Right hindlimb (tissue), 1 donor: ENCODE results near the gene DOLK.

Experiments
- DNase-seq: peaks from one replicate; pipeline ENCODE4 v3.0.0-alpha.2; 2018

The DOLK gene

DNA sequence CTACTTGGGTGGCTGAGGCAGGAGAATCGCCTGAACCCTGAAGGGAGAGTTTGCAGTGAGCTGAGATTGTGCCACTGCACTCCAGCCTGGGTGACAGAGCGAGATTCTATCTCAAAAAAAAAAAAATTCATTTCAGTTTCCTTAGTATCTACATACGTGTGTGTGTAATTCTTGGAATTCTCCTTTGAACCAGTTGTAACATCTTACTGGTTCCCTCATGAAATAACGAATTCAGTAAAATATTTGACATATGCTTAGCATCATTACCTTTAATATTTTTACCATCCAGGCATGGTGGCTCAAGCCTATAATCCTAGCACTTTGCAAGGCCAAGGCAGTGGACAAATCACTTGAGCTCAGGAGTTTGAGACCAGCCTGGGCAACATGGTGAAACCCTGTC lies 17.8 kb downstream of the DOLK start:
- DNase-seq, result no peak

DNA sequence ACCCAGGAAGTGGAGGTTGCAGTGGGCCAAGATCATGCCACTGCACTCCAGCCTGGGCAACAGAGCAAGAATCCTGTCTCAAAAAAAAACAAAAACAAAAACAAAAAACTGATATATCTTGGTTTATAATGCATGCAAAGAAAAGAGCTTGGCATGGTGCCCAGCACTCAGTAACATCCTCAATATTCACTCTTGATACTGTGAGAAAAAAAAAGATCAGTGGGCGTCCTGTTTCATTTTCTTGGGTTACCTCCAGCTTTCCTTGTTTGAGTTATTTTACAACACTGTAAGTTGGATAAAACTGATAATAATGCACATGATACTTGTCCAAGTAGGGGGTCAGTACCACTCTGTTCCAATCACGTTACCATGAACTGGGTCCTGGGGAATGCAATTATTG lies 18.8 kb downstream of the DOLK start:
- DNase-seq, result no peak

DNA sequence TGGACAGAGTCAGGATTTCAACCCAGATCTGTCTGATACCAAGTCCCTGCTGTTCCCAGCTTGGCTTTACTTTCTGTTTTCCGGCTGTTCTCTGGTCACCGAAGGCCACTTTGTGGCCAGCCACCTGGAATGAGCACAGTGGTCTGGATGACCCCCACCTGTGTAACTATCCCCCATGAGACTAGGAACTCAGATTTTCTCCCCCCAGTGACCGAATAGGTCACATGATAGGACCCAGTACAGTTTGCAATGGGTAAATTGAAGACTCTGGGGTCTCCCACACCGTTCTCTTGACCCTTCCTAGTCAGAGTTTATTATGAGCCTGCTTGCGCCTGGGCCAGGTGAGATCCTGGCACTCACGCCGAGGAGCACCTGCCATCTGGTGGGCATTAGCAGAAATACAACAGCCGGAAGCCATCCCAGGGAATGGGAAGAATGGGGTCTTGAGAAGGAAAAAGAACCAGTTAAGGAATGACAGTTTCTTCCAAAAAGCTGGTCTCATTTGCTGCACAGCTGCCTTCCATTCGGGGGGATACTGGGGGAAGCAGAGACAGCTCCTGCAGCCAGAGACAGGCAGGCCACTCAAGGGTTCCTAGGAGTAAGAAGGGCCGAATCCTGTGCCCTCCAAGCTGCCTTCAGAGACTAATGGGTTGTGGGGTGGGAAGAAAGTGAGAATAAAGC lies 19.5 kb downstream of the DOLK start:
- DNase-seq, result peak; percentile 57

DNA sequence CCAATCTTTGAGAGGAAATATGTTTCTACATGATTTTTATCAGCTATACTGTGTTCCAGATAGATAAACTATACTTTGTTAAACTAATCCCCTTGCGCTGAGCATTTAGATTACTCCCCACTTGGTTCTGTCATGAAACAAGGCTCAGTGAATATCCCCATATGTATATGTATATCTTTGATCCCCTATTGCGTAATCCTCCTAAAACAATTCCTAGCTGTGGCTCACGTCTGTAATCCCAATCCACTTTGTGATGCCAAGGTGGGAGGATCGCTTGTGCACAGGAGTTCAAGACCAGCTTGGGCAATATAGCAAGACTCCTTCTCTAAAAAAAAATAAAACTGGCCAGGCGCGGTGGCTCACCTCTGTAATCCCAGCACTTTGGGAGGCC lies 23.9 kb downstream of the DOLK start:
- DNase-seq, result no peak

DNA sequence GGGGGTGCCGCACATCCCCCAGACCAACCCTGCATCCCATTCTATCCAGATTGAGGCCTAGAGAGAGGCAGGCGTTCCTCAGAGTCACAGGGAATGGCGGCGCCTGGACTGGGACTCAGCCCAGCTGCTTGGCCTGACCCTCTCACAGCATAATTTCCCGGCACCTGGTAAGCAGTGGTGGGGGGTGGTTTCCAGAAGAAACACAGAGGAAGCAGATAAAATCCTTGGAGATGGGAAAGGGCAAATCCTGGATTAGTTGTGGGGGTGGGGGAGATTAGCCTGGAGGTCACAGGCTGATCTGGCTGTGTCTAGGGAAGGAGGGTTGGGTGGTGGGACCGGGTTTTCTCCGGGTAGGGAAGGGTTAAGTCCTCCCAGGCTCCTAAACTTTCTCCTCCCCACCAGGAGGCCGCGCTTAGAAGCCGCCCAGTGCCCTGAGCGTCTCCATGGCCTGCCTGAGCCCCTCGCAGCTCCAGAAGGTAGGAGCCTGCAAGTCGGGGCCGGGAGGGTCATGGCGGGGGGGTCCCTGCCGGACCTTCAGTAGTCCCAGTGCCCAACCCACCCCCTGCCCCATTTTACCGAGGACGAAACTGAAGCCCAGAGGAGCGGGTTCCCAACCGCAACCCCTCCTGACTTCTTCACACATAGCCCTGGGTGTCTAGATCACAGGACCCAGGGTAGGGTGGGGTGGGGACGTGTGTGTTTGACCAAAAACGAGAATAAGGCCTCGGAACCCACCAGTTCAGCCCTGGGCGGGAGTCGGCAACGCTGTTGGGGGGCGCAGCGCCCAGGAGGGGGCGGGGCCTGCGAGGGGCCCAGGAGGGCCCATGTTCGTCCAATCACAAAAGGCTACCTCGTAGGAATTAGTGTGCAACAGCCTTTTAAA lies 25.3 kb downstream of the DOLK start:
- DNase-seq, result peak; percentile 85

DNA sequence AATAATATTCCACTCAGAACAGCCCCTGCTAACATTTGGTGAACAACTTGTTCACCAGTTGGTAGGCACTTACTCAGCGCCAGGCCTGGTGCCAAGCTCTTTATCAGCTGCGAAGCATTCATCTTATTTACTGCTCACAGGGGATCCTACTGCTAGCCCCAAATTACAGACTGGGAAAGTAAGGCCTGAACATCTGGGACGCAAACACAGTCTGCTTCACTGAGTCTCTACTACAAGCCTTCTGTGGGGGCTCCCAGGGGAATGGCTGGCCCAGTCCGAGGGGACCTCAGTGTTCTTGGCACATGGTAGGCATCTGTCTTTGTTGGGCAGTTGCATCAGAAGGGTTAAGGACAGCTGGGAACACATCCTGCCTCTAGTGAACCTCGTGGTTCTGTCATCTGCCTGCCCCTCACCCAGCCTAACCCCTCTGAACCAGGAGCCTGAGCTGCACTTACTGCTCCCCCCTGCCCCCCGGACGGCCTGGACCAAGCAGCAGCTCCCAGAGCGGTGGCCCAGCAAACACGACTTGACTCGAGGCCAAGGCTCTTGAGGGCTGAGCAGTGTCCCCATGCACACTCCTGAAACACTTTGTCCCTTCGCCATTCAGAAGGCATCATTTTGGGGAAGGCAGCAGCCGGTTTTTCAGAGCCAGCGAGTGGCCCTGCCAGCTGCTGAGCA lies 26.9 kb downstream of the DOLK start, which contains the start of gene PHYHD1:
TSS of gene PHYHD1 (plus strand) at position 602 of the 678 bp plus-strand sequence. CDS start 1,342 bp downstream, outside the sequence.
- peak; percentile 52 for DNase-seq

DNA sequence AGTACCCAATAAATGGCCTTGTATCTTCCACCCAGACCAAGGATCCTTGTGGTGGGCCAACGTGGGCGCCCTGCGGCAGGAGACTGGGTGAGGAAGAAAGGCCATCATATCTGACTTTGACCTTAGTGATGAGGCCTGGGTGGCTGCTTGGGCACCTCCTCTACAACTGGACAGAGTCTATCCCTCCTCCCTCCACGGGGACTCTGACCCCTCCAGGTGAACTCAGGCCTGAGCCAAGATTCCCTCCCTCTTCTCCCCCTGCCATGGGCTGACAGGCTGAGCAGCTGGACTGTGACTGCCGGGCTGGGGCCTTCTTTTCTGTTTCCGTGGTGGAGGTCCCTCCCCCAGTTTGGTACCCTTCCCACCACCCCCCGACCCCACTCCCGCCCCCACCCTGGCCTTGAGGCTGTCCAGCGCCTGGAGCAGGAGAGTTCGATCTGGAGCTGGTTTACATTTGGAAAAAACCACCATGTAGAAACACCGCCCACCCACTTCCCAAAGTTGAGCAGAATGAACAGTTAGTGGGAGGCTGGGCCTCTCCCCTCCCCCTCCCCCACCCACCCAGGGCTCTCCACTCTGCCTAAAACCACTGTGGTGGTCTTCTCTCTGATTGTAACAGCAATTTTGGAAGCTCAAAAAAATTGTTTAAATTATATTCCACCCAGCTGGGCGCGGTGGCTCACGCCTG lies 27.9 kb downstream of the DOLK start:
- no peak for DNase-seq

DNA sequence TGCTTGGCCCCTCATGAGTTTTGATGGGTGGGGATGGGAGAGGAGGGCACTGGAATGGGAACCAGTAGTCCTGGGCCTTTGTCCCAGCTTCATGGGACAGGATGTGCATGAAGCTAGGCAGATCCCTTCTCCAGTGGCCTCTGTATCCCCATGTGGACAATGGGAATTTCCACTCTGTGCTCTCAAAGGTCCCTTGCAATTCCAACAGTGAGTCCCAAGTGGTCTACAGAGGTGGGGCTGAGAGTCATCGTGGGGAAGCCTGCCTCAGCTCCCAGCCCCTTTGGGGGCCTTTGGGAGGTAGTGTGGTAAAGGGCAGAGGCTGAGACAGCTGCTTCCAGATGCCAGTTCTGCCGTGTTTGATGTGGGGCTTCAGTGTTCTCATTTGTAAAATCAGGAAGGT lies 28.5 kb downstream of the DOLK start:
- no peak for DNase-seq

DNA sequence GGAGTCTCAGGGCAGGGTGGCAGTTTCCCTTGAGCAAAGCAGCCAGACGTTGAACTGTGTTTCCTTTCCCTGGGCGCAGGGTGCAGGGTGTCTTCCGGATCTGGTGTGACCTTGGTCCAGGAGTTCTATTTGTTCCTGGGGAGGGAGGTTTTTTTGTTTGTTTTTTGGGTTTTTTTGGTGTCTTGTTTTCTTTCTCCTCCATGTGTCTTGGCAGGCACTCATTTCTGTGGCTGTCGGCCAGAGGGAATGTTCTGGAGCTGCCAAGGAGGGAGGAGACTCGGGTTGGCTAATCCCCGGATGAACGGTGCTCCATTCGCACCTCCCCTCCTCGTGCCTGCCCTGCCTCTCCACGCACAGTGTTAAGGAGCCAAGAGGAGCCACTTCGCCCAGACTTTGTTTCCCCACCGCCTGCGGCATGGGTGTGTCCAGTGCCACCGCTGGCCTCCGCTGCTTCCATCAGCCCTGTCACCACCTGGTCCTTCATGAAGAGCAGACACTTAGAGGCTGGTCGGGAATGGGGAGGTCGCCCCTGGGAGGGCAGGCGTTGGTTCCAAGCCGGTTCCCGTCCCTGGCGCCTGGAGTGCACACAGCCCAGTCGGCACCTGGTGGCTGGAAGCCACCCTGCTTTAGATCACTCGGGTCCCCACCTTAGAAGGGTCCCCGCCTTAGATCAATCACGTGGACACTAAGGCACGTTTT lies 30.1 kb downstream of the DOLK start:
- DNase-seq, result peak; percentile 86

DNA sequence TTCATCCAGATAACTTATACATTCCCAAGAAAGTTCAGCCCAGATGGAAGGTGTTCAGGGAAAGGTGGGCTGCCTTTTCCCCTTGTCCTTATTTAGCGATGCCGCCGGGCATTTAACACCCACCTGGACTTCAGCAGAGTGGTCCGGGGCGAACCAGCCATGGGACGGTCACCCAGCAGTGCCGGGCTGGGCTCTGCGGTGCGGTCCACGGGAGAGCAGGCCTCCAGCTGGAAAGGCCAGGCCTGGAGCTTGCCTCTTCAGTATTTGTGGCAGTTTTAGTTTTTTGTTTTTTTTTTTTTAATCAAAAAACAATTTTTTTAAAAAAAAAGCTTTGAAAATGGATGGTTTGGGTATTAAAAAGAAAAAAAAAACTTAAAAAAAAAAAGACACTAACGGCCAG lies 30.7 kb downstream of the DOLK start:
- DNase-seq, result no peak

DNA sequence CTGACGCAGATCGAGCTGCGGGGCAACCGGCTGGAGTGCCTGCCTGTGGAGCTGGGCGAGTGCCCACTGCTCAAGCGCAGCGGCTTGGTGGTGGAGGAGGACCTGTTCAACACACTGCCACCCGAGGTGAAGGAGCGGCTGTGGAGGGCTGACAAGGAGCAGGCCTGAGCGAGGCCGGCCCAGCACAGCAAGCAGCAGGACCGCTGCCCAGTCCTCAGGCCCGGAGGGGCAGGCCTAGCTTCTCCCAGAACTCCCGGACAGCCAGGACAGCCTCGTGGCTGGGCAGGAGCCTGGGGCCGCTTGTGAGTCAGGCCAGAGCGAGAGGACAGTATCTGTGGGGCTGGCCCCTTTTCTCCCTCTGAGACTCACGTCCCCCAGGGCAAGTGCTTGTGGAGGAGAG lies 31.2 kb downstream of the DOLK start:
- no peak for DNase-seq

DNA sequence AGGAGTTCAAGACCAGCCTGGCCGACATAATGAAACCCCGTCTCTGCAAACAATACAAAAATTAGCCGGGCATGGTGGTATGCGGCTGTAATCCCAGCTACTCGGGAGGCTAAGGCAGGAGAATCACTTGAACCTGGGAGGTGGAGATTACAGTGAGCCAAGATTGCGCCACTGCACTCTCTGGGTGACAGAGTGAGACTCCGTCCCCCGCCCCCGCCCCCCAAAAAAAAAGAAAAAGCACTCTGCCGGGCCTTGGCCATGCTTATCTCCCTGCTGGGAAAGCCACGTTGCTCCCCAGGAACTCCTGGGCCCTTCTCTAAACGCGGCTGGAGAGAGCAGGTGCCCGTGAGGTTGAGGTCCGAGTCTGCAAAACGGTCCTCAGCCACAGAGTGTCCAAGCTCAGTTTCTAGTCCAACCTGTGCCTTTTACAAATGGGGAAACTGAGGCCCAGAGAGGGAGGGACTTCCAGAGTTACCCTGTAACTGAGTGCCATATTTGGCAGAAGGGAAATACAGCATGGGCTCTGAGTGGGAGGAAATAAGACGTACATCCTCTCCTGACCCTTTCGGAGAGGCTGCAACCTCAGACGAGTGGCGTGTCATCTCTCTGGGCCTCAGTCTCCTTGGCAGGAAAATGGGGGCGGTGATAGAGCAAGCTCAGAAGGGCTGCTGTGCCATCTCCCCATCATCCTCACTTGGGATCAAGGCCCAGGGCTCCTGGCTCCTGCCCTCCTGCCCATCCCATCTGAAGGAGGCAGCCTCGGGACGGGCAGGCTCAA lies 33.2 kb downstream of the DOLK start:
- DNase-seq, result no peak

DNA sequence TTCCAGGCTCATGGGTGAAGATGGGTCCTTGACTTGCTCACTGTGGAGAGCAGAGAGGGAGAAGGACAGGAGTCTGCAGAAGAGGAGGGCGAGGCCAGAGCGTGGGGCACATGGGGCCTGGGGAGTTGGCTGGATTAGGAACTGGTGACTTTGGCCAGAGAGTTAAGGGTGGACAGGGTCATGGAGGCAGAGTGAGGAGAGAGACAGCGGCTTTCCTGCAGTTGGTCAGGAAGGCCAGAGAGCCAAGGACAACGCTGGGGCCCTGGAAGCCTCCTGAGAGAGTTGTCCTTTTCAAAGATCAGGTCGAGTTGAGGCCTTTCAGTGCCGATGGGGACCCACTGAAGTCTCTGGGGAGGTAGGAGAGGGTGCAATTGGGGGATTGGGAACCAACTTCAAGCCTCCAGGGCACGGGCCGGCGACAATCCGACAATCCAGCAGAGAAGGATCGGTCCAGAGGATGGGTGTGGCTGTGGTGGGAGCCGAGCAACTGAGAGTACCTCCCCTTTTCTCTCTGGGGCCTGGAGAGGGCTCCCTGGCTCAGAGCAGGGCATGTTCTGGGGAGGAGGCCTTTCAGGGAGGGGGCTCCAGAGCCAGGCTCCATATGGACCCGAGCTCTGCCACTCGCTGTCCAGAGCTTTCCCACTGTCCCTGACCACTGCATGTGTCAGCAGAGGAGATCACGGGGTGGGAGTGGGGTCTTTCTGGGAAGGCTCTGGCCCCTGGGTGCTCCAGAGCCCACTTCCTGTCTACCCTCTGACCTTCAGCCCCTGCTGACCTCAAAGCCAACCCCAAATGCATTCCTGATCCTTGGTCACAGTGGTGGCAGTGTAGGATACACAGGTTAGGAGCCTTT lies 34.1 kb downstream of the DOLK start:
- no peak for DNase-seq

DNA sequence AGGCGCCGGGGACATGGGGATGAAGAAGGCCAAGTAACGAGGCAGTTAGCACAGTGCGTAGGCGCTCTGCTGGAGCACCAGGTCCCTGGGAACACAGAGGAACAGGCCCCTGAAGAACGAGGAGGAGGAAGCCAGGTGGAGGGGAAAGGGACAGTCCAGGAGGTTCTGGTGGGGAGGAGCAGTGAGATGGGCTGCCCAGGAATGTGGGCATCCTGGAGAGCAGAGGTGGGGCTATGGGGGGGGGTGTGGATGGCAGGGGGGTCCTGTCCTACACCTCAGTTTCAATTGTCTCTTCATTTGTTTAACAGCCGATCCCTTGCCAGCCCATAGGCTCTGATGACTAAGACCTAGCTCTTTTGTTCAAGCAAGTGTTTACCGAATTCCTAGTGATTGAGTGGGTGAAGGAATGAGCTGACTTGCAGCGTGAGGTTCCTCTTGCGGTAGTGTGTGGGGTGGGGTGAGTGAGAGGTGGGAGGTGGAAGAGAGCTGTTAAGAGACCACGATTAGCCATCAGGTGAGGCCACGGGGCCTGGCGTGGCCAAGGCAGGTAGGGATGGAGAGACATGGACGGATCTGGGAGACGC lies 35.0 kb downstream of the DOLK start:
- DNase-seq, result no peak

DNA sequence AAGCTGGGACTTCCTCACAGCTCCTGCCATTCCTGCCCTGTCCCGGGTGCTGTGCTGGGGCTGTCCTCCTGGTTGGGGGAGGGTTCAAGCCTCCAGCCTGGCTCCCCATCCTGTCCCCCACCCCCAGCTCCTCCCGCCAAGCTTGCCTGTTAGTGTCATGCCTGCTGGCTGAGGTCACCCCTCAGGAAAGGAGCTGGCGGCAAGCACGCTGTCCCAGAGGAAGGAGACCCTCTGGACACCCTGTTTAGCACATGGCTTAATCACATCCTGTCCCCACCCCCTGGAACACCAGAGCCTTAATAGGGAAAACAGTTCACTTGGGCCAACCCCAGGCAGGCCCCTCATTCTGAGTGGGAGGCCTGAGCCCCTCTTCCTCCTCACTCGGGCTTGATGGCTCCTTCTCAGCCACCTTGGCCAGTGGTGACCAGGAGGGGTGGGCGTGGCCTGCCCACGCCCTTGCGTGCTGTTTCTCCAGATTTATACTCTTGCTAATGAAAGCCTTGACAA lies 35.8 kb downstream of the DOLK start:
- DNase-seq, result peak; percentile 75

DNA sequence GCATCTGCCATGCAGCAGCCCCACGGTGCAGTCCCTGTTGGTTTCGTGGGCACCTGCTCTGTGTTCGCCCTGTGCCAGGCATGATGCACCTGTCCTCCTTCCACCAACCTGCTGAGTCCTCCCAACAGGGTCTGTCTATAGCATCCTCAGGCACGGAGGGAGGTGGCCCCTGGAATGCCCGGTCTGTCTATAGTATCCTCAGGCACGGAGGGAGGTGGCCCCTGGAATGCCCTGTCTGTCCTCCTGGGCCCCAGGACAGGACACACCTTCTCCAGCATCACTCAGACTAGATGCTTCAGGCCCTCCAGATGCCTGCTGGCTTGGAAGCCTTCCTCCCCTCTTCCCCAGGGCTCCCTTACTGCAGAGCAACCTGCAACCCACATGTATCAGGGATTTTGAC lies 36.5 kb downstream of the DOLK start:
- no peak for DNase-seq

DNA sequence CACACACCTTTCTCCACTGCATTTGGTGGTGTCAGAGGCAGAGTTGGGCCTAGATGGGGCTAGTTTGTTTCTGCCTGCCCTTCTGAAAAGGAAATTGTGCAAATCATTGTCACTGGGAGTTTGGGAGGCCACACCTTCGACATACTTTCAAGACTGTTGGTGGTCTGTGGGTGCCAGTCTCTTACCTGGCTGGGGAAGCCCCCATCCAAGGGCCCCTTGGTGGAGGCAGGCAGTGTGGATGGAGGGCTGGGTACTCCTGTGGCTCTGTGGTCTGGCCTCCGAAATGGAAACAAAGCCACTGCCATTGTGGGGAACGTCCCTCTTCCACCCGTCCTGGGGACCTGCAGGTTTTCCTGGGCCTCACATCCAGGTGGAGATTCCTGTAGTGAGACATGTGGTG lies 37.5 kb downstream of the DOLK start:
- DNase-seq, result no peak

DNA sequence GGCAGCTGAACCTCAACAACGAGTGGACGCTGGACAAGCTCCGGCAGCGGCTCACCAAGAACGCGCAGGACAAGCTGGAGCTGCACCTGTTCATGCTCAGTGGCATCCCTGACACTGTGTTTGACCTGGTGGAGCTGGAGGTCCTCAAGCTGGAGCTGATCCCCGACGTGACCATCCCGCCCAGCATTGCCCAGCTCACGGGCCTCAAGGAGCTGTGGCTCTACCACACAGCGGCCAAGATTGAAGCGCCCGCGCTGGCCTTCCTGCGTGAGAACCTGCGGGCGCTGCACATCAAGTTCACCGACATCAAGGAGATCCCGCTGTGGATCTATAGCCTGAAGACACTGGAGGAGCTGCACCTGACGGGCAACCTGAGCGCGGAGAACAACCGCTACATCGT lies 39.0 kb downstream of the DOLK start:
- no peak for DNase-seq

DNA sequence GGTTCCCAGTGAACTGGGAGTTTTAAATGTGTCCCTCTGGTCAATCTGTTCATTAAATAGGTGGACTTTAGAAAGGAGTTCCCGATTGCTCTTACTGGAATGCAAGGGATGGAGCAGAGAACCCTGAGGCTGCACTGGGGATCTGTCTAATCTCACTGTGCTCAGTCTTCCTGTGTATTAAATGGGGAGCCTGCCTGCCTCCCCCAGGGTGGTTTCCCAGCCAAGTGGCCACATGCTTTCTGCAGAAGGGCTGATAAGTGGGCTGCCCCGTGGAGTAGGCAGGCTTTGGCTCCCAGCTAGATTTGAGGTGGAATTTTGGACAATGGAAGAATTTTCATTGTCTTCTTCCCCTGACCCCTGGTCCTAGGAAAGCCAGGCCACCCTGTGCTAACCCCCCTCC lies 40.7 kb downstream of the DOLK start:
- no peak for DNase-seq

DNA sequence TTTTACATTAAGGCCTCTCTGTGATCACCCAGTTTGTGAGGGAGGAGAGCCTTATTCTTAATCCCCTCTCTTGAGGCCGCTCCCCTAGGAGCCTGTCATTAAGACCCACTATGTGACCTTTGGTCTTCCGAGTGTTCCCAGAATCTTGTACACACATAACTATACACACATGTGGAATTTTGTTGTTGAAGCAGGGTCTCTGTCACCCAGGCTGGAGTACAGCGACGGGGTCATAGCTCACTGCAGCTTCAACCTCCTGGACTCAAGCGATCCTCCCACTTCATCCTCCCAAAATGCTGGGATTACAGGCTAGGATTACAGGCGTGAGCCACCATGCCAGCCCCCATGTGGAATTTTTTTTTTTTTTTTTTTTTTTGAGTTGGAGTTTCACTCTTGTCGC lies 41.4 kb downstream of the DOLK start:
- DNase-seq, result no peak
